Thoracic aorta (tissue), 2 donors: Measurements from ENCODE around the gene B4GALT2. TPM values are rescaled to one million over a fixed set of nuclear protein-coding genes. Genes with fewer than 3 reads are reported as not detected.

Experiments
- ATAC-seq: fragments of 150-250 bp; one replicate; pipeline ENCODE4 v1.8.0; 2017; ENCODE audit warnings: low read depth; ENCODE audit not compliant: insufficient number of reproducible peaks, low FRiP score
- DNase-seq: peaks from one replicate; pipeline ENCODE4 v3.0.0-alpha.2; 2020; ENCODE audit warnings: low spot score
- H3K27ac ChIP-seq, 2 donors: fragments of 200-600 bp; sonication (generic); 1 replicate in 1 of 2; 2 replicates in 1 of 2; pipeline ENCODE4 v1.5.1; 2016; ENCODE audit warnings: mild to moderate bottlenecking in 2 of 2, moderate library complexity in 2 of 2
- H3K27me3 ChIP-seq: fragments of 200-600 bp; sonication (generic); replicated peaks from 2 replicates; pipeline ENCODE4 v1.6.0; 2016; ENCODE audit warnings: mild to moderate bottlenecking; ENCODE audit not compliant: insufficient read depth
- H3K36me3 ChIP-seq: fragments of 200-600 bp; sonication (generic); one replicate; pipeline ENCODE4 v1.5.1; 2016
- H3K4me1 ChIP-seq, 2 donors: fragments of 200-600 bp; sonication (generic); 1 replicate in 1 of 2; 2 replicates in 1 of 2; pipeline versions ENCODE4 v1.5.1 to v1.6.0; 2016; ENCODE audit warnings: low read depth in 2 of 2, mild to moderate bottlenecking in 1 of 2; ENCODE audit not compliant: control insufficient read depth in 1 of 2
- H3K4me3 ChIP-seq: fragments of 200-600 bp; sonication (generic); 2 replicates; pipeline ENCODE4 v1.5.1; 2016; ENCODE audit warnings: mild to moderate bottlenecking
- H3K9me3 ChIP-seq: fragments of 200-600 bp; sonication (generic); 2 replicates; pipeline ENCODE4 v1.5.1; 2016
- CTCF ChIP-seq: fragments of 200-600 bp; sonication (generic); IDR thresholded peaks from one replicate; pipeline ENCODE4 v1.5.1; 2019; ENCODE audit warnings: antibody characterized with exemption
- total RNA-seq, 2 donors: library from RNA; depleted of rRNA; stranded (reverse); fragments of >200 nt; gene quantifications; one replicate each; pipeline versions ENCODE4 v1.1.0 to v1.2.3, GENCODE V29; 2016

B4GALT2 gene
- total RNA-seq, 2 donors from 2014 or later = 34.8 to 51.6 TPM

- ATAC-seq (no peak), DNase-seq (no peak)
- Histone ChIP-seq H3K4me1 (peaks cover 12 to 20% of the 10 kb centered on the region in 2 donors), H3K27ac (peak overlapping the region; percentile 80 to 82), H3K9me3 (no peaks in the 10 kb centered on the region), H3K27me3 (no peaks in the 10 kb centered on the region), H3K36me3 (no peaks in the 10 kb centered on the region), H3K4me3 (peak overlapping the region; percentile 98)
- no peak for TF ChIP-seq CTCF
These were observed 50.4 kb downstream of the B4GALT2 start for GRCh38 chr1:44029260-44029910.

- no peaks in the 10 kb centered on the region for H3K9me3 ChIP-seq
- H3K4me1 ChIP-seq = peaks cover 12 to 24% of the 10 kb centered on the region in 2 donors
- ATAC-seq (peak; percentile 76), DNase-seq (peak; percentile 83)
- no peaks in the 10 kb centered on the region for H3K27me3 ChIP-seq
- TF ChIP-seq CTCF = no peak
- H3K36me3 ChIP-seq = no peaks in the 10 kb centered on the region
- H3K27ac ChIP-seq = peak overlapping the region; percentile 80 to 82
- H3K4me3 ChIP-seq = peak overlapping the region; percentile 98
These were observed 51.0 kb downstream of the B4GALT2 start for GRCh38 chr1:44029911-44030604.

GRCh38 chr1:44030605-44031251 lies 51.7 kb downstream of the B4GALT2 start:
- peaks cover 19 to 30% of the 10 kb centered on the region in 2 donors for H3K4me1 ChIP-seq
- no peak for DNase-seq

GRCh38 chr1:44031252-44032169 lies 52.5 kb downstream of the B4GALT2 start, which contains the start of gene SLC6A9:
TSS of gene SLC6A9 (minus strand) at chr1:44031462. CDS start at chr1:44024277, 7,185 bp downstream.
- ATAC-seq (no peak), DNase-seq (peak; percentile 44)
- peaks cover 25 to 38% of the 10 kb centered on the region in 2 donors for H3K4me1 ChIP-seq
- H3K9me3 ChIP-seq = no peaks in the 10 kb centered on the region
- no peaks in the 10 kb centered on the region for H3K36me3 ChIP-seq
- H3K4me3 ChIP-seq = peak within 1 kb of the TSS; percentile 98
- TF ChIP-seq CTCF = no peak
- H3K27ac ChIP-seq = peak within 1 kb of the TSS; percentile 80 to 82
- H3K27me3 ChIP-seq = no peaks in the 10 kb centered on the region

More at GRCh38 chr1:44030605-44031251, 51.7 kb downstream of the B4GALT2 start:
- peak; percentile 6 for ATAC-seq
- H3K36me3 ChIP-seq = no peaks in the 10 kb centered on the region
- peak overlapping the region; percentile 80 to 82 for H3K27ac ChIP-seq
- TF ChIP-seq CTCF = peak; percentile 24
- H3K9me3 ChIP-seq = no peaks in the 10 kb centered on the region
- no peaks in the 10 kb centered on the region for H3K27me3 ChIP-seq
- H3K4me3 ChIP-seq = peak overlapping the region; percentile 98
